HG03060 (cell line): ENCODE measurements around the gene ARMC8.

Experiments used
- ATAC-seq: cut with Tn5 transposase; IDR thresholded peaks from one replicate; pipeline ENCODE4 v1.9.1; 2021; ENCODE audit warnings: low read depth, moderate number of reproducible peaks; ENCODE audit not compliant: unreplicated experiment

The ARMC8 gene

DNA sequence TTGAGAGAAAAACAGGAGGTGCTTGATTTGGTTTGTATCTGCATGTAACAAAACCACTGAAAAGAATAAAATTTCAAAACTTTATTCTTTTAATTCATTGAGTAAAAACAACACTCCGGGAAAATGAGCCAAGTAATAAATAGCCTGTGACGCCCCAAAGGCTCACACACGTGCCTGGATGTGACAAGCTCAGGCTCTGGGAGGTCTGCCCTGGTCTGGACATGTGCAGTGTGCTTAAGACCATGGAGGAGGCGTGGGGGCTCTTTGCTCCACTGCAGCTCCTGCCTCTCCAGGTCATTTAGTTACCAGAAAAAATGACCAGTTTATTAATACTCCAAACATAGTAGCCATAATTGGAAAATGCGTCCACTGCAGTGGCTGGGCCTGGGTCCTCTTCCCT lies 151.1 kb downstream of the ARMC8 start:
- no peak for ATAC-seq

DNA sequence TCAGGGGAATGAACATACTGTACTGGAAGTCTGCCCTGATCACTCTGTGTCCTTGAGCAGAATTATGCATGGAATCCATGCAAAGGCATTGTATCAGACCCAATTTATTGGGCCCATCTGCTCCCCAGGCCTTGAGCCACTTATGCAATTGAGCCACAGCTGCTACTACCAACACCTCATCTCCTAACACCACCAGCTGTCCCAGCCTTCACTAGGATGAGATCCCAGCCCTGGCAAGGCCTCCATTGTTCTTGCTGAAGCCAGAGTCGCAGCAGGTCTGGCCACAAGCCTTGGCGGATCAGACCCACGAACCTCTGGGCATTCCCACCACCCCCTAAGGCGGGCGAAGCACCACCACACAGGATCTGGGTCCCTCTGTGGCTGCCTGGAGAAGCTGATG lies 151.7 kb downstream of the ARMC8 start:
- ATAC-seq = no peak

DNA sequence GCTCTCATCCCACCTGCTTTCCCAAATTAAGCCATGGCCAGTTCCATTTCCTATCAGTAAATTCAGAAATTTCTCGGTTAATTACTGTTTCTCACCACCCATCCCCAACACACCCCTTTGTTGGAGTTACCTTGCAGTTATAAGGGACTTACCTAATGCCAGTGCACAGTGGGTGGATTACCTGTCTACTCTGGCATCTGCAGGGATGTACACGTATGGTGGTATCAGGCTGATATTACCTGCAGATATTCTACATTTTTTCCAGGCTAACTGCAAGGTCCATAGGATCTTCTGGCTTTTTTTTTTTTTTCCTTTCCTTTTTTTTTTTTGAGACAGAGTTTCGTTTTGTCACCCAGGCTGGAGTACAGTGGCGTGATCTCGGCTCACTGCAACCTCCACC lies 153.4 kb downstream of the ARMC8 start:
- no peak for ATAC-seq

- no peak for ATAC-seq
Measured at GRCh38 chr3:138344754-138345153, 157.7 kb downstream of the ARMC8 start.
